ENCODE results near the gene RHOB. TPM values are rescaled to one million over a fixed set of nuclear protein-coding genes. Genes with fewer than 3 reads are reported as not detected.

RHOB gene
- total RNA-seq, 6 experiments from 2014 or later, result 185 to 656 (median 388) TPM

- peaks cover 0 to 20% (median 14%) of the 10 kb centered on the region in 4 donors for H3K36me3 ChIP-seq
- no peak overlapping the region for H3K4me3 ChIP-seq
- TF ChIP-seq POLR2A (IDR thresholded peaks at IDR 0.05) (no peak), CTCF (IDR thresholded peaks at IDR 0.05) (no peak)
- no peaks in the 10 kb centered on the region for H3K27me3 ChIP-seq
- H3K27ac ChIP-seq, result peak overlapping the region; percentile 98 to 100 (median 99)
- peaks cover 0 to 12% (median 0%) of the 10 kb centered on the region in 4 donors for H3K4me1 ChIP-seq
- intact Hi-C loops (cut with DNase I), result no loop called here
- DNase-seq (no peak), ATAC-seq (no peak)
- 7% methylated on average over 3 of the region's 3 CpGs for WGBS (ENCODE audit: insufficient coverage, low coverage, low lambda C conversion rate, missing lambda C conversion rate)
- H3K9me3 ChIP-seq, result no peaks in the 10 kb centered on the region
These were observed 4.1 kb downstream of the RHOB start for GRCh38 chr2:20451000-20451290.

GRCh38 chr2:20451341-20451740 is 4.5 kb downstream of the RHOB start:
- no peaks in the 10 kb centered on the region for H3K9me3 ChIP-seq
- H3K4me1 ChIP-seq, result peaks cover 0 to 12% (median 0%) of the 10 kb centered on the region in 4 donors
- peaks cover 0 to 20% (median 14%) of the 10 kb centered on the region in 4 donors for H3K36me3 ChIP-seq
- intact Hi-C loops (cut with DNase I), result no loop called here
- TF ChIP-seq CTCF (IDR thresholded peaks at IDR 0.05) (no peak), POLR2A (IDR thresholded peaks at IDR 0.05) (no peak)
- no peaks in the 10 kb centered on the region for H3K27me3 ChIP-seq
- peak overlapping the region in 2 of 3 donors; percentile 99 to 100 for H3K27ac ChIP-seq
- 55% methylated on average over 4 of the region's 4 CpGs for WGBS (ENCODE audit: insufficient coverage, low coverage, low lambda C conversion rate, missing lambda C conversion rate)
- H3K4me3 ChIP-seq, result no peak overlapping the region
- ATAC-seq, result no peak
- no peak for DNase-seq

GRCh38 chr2:20451761-20452499 is 5.1 kb downstream of the RHOB start:
- no peak for ATAC-seq
- H3K27ac ChIP-seq, result peak overlapping the region in 2 of 3 donors; percentile 99 to 100

GRCh38 chr2:20452551-20452950 is 5.7 kb downstream of the RHOB start:
- intact Hi-C loops (cut with DNase I), result no loop called here
- 50% methylated on average over 3 of the region's 4 CpGs for WGBS (ENCODE audit: insufficient coverage, low coverage, low lambda C conversion rate, missing lambda C conversion rate)
- TF ChIP-seq CTCF (IDR thresholded peaks at IDR 0.05), result peak in 1 of 4 donors; percentile 7
- no peak for TF ChIP-seq POLR2A (IDR thresholded peaks at IDR 0.05)
- H3K27ac ChIP-seq, result no peak overlapping the region
- DNase-seq, result peak in 1 of 3 donors; percentile 42
- H3K4me1 ChIP-seq, result peaks cover 0 to 12% (median 0%) of the 10 kb centered on the region in 4 donors
- H3K36me3 ChIP-seq, result peaks cover 0 to 15% (median 12%) of the 10 kb centered on the region in 4 donors
- no peaks in the 10 kb centered on the region for H3K27me3 ChIP-seq
- no peak overlapping the region for H3K4me3 ChIP-seq
- ATAC-seq, result peak in 1 of 4 donors; percentile 2
- no peaks in the 10 kb centered on the region for H3K9me3 ChIP-seq

More at GRCh38 chr2:20451761-20452499, 5.1 kb downstream of the RHOB start:
- TF ChIP-seq POLR2A (IDR thresholded peaks at IDR 0.05) (no peak), CTCF (IDR thresholded peaks at IDR 0.05) (no peak)
- intact Hi-C loops (cut with DNase I), result no loop called here
- Histone ChIP-seq H3K27me3 (no peaks in the 10 kb centered on the region), H3K36me3 (peaks cover 0 to 20% (median 14%) of the 10 kb centered on the region in 4 donors), H3K9me3 (no peaks in the 10 kb centered on the region), H3K4me1 (peaks cover 0 to 12% (median 0%) of the 10 kb centered on the region in 4 donors), H3K4me3 (no peak overlapping the region)
- WGBS (ENCODE audit: insufficient coverage, low coverage, low lambda C conversion rate, missing lambda C conversion rate), result 92% methylated on average over 7 of the region's 7 CpGs
- DNase-seq, result no peak
